ENCODE data around the gene MYMK.

GRCh38 chr9:133573791-133574515, 49.2 kb upstream of the MYMK start:
- TF ChIP-seq EZH2phosphoT487 (IDR thresholded peaks at IDR 0.05; ENCODE audit: borderline replicate concordance, low read length) (no peak), CTCF (IDR thresholded peaks at IDR 0.05; ENCODE audit: low read depth, low read length, poor library complexity, severe bottlenecking) (no peak)

All from DOHH2 (cell line).